ENCODE data around the gene BRCA1. TPM values are rescaled to one million over a fixed set of nuclear protein-coding genes. Genes with fewer than 3 reads are reported as not detected.
A peak's percentile ranks its signal among the peaks of the same experiment; 100 is the strongest.

BRCA1 gene
- total and polyA plus RNA-seq, 2 donors (not counting 1 experiment from before 2014, with no cell fraction given) = 2.4 to 7.2 TPM

- Histone ChIP-seq H4K20me1 (ENCODE audit: control insufficient read depth, insufficient read depth, low read length, poor library complexity, severe bottlenecking) (no peaks in the 10 kb centered on the region), H3K36me3 (replicated peaks in 1 of 2; ENCODE audit: control extremely low read depth in 1 of 2, control insufficient read depth in 1 of 2, extremely low read depth in 1 of 2, insufficient read depth in 2 of 2, low read length in 1 of 2) (no peaks in the 10 kb centered on the region), H3K9ac (ENCODE audit: low read length) (peak overlapping the region; percentile 69), H3K4me3 (ENCODE audit: control extremely low read depth in 1 of 5, extremely low read depth in 1 of 5, insufficient read depth in 1 of 5, low read depth in 2 of 5, low read length in 4 of 5) (peak overlapping the region in 3 of 5 experiments; percentile 13 to 47 (median 30)), H3K27me3 (replicated peaks in 1 of 4; ENCODE audit: control extremely low read depth in 1 of 4, control insufficient read depth in 3 of 4, insufficient read depth in 4 of 4, low read length in 3 of 4) (no peaks in the 10 kb centered on the region), H2AFZ (ENCODE audit: insufficient read depth, low read depth, low read length, poor library complexity, severe bottlenecking) (peak overlapping the region; percentile 73), H3K9me3 (ENCODE audit: control extremely low read depth in 1 of 3, control insufficient read depth in 2 of 3, insufficient read depth in 1 of 3, low read length in 2 of 3) (no peaks in the 10 kb centered on the region), H3K4me2 (replicated peaks; ENCODE audit: low read depth, low read length, poor library complexity, severe bottlenecking) (peak overlapping the region; percentile 88), H3K4me1 (ENCODE audit: control insufficient read depth in 2 of 2, insufficient read depth in 2 of 2, low read length in 2 of 2) (peaks cover 9 to 31% of the 10 kb centered on the region in 2 donors), H3K79me2 (ENCODE audit: control insufficient read depth, insufficient read depth, low read length) (no peaks in the 10 kb centered on the region), H3K27ac (ENCODE audit: low read length in 2 of 2) (no peak overlapping the region)
- ChIA-PET CTCF (interaction anchor here (1.4 to 1.9 kb wide), 4 partner anchors 19 to 459 kb away, joined by 3 to 9 read pairs (median 6); partner anchors contain the start of genes DHX8, IFI35 and RPL27), POLR2A (interaction anchor here (1.0 to 3.5 kb wide), 6 partner anchors 27 to 459 kb away, joined by 3 to 30 read pairs (median 8); partner anchors contain the start of genes DHX8 and RPL27)
- WGBS (ENCODE audit: insufficient coverage) = 15% methylated on average over 27 of the region's 27 CpGs
- Mint-ChIP-seq H3K4me3 (peak overlapping the region; percentile 83), H3K9me3 (ENCODE audit: insufficient read depth) (no peaks in the 10 kb centered on the region), H3K27ac (peak overlapping the region; percentile 46), H3K27me3 (no peaks in the 10 kb centered on the region), H3K4me1 (peaks cover 23% of the 10 kb centered on the region)
- TF ChIP-seq EZH2 (IDR thresholded peaks at IDR 0.05; ENCODE audit: borderline replicate concordance, insufficient read depth, low read depth, low read length, poor library complexity, severe bottlenecking) = no peak
- no peak for TF ChIP-seq CTCF (IDR thresholded peaks at IDR 0.05)
- intact Hi-C loops (cut with micrococcal nuclease) = loop anchor here (2.0 kb wide), 1 partner anchor 344 kb away; no protein-coding TSS in a partner anchor
- ATAC-seq (ENCODE audit: low read depth) (no peak), DNase-seq (no peak)
These were observed 99.9 kb downstream of the BRCA1 start for GRCh38 chr17:43025290-43025657.
